ENCODE results near the gene MAPK8IP1. TPM values are rescaled to one million over a fixed set of nuclear protein-coding genes. Genes with fewer than 3 reads are reported as not detected.
A peak's percentile ranks its signal among the peaks of the same experiment; 100 is the strongest.

The MAPK8IP1 gene
- total RNA-seq, 1 donor from 2014 or later, result 6.0 TPM

DNA sequence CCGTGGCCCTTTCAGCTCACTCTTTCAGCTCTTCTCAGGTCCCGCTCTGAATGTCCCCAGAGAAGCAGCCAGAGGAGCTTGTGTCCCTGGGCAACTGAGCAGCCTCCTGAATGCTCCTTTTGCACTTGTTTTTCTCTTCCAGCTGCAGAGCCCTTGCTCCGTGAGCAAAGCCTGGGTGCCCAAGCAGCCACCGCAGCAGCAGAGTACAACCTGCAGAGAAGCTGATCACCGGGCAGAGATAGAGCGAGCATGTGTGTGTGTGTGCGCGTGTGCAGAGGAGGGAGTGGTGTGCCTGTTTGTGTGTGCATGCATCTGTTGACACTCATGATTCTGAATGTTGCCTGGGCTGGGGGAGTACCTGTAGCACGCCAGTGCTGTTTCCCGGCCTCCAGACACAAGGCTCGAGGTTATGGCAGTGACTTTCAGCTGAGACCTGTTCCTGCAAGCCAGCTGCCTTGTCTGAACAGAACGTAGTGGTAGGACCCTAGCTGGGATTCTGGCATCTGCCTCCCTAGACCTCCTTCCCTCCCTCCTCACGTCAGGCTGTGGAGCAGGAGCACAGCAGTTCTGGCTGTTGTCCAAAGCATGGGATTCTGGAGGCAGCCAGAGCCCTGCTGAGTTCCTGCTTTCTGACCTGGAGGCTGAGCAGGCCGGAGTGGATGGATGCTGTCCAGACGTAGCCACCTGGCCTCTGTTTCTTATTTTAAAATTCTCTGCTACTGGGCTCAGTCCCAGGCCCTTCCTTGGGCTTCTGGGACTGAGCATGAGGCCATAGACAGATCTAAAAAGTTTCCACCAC lies 4.5 kb upstream of the MAPK8IP1 start:
- Histone ChIP-seq H3K4me3 (no peak overlapping the region), H3K36me3 (peaks cover 42 to 63% of the 10 kb centered on the region in 2 donors), H3K9me3 (no peaks in the 10 kb centered on the region), H3K4me1 (peaks cover 0 to 6% of the 10 kb centered on the region in 2 donors), H3K27me3 (no peaks in the 10 kb centered on the region), H3K27ac (no peak overlapping the region)
- no peak for DNase-seq (ENCODE audit: low spot score in 2 of 2)
- intact Hi-C loops (cut with DNase I), result no loop called here
- TF ChIP-seq CTCF (IDR thresholded peaks at IDR 0.05), result no peak

GRCh38 chr11:45881708-45882368 lies 3.6 kb upstream of the MAPK8IP1 start:
- Histone ChIP-seq H3K4me1 (peaks cover 0 to 6% of the 10 kb centered on the region in 2 donors), H3K27me3 (no peaks in the 10 kb centered on the region), H3K27ac (no peak overlapping the region), H3K36me3 (peaks cover 42 to 54% of the 10 kb centered on the region in 2 donors), H3K4me3 (no peak overlapping the region), H3K9me3 (no peaks in the 10 kb centered on the region)
- DNase-seq (ENCODE audit: low spot score in 2 of 2), result no peak
- intact Hi-C loops (cut with DNase I), result no loop called here
- no peak for TF ChIP-seq CTCF (IDR thresholded peaks at IDR 0.05)

DNA sequence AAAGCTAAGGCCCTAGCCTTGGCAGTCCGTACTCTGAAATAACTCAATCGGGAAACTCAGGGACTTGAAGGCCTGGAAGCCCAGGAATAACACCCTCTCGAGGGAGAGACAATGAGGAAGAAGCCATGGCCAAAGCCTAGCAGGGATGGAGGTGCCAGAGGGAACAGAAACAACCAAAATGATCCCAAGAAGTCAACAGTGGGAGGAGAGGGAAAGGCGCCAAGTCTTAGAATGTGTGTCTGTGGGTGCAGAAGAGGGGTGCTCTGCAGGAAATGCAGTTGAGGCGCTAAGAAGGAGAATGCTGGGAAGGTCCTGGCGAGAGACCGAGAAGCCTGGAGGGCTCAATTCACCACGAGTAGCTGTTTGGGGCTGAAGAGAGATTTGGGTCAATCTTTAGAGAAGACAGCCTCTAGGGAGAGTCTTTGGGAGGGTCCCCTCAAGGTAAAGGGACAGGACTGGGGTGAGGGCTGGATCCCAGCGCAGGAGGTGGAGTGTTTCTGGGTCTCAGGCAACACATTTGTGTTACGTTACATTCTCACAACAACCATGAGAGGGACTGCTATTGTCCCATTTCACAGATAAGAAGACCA lies 760 bp upstream of the MAPK8IP1 start:
- intact Hi-C loops (cut with DNase I), result no loop called here
- Histone ChIP-seq H3K27me3 (no peaks in the 10 kb centered on the region), H3K4me1 (peaks cover 0 to 6% of the 10 kb centered on the region in 2 donors), H3K36me3 (peaks cover 25 to 28% of the 10 kb centered on the region in 2 donors), H3K9me3 (no peaks in the 10 kb centered on the region), H3K4me3 (peak overlapping the region; percentile 57 to 72), H3K27ac (no peak overlapping the region)
- TF ChIP-seq CTCF (IDR thresholded peaks at IDR 0.05), result no peak
- DNase-seq (ENCODE audit: low spot score in 2 of 2), result no peak

GRCh38 chr11:45885921-45886721 lies 670 bp downstream of the MAPK8IP1 start:
- TF ChIP-seq CTCF (IDR thresholded peaks at IDR 0.05), result no peak
- no peaks in the 10 kb centered on the region for H3K9me3 ChIP-seq
- intact Hi-C loops (cut with DNase I), result no loop called here
- H3K4me1 ChIP-seq, result peaks cover 0 to 6% of the 10 kb centered on the region in 2 donors
- no peaks in the 10 kb centered on the region for H3K27me3 ChIP-seq
- H3K36me3 ChIP-seq, result peaks cover 12 to 14% of the 10 kb centered on the region in 2 donors
- no peak for DNase-seq (ENCODE audit: low spot score in 2 of 2)
- peak overlapping the region; percentile 57 to 72 for H3K4me3 ChIP-seq
- no peak overlapping the region for H3K27ac ChIP-seq

DNA sequence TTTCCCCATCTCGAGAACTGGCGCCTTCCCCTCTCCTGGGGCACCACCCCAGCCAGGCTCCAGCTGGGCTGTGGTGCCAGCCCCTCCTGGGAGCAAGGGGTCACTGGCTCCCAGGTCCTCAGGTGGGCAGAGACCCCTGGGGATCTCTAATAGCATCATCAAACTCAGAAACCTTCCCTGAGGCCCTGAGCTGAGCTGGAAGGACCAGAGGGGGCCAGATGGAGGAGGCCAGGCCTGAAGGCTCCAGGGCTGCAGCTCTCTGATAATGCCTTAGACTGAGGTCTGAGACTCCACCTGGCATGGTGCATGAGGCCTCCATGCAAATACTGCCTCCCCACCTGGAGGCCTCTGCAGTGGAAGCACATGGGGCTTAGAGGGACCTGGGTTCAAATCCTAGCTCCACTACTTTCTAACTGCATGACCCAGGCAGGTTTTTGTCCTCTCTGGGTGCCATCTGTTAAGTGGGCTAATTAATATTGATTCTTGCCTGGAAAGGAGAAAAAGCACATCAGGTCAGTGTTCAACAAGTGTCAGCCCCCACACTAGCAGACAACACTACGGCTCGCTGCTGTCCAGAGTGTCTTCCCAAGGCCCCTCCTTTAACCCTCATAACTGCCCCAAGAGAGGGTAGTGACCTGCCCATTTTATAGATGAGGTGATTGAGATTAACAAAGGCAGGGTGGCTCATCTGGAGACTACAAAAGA lies 1.5 kb downstream of the MAPK8IP1 start:
- no peak for TF ChIP-seq CTCF (IDR thresholded peaks at IDR 0.05)
- Histone ChIP-seq H3K4me1 (peaks cover 0 to 6% of the 10 kb centered on the region in 2 donors), H3K9me3 (no peaks in the 10 kb centered on the region), H3K27ac (no peak overlapping the region), H3K27me3 (no peaks in the 10 kb centered on the region), H3K4me3 (no peak overlapping the region), H3K36me3 (peaks cover 3 to 6% of the 10 kb centered on the region in 2 donors)
- intact Hi-C loops (cut with DNase I), result no loop called here
- no peak for DNase-seq (ENCODE audit: low spot score in 2 of 2)
